KG1 (cell line): ENCODE measurements around the gene A1CF.
"Not testable (repeated sequence)": the region's sequence is repeated elsewhere in the genome, so short reads cannot be mapped to it uniquely, and the experiment has no call there.

Source experiments
- DNase-seq: peaks from one replicate; lab custom pipeline; 2025; lab: John Stamatoyannopoulos, UW

A1CF gene, protein sequence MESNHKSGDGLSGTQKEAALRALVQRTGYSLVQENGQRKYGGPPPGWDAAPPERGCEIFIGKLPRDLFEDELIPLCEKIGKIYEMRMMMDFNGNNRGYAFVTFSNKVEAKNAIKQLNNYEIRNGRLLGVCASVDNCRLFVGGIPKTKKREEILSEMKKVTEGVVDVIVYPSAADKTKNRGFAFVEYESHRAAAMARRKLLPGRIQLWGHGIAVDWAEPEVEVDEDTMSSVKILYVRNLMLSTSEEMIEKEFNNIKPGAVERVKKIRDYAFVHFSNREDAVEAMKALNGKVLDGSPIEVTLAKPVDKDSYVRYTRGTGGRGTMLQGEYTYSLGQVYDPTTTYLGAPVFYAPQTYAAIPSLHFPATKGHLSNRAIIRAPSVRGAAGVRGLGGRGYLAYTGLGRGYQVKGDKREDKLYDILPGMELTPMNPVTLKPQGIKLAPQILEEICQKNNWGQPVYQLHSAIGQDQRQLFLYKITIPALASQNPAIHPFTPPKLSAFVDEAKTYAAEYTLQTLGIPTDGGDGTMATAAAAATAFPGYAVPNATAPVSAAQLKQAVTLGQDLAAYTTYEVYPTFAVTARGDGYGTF

DNA sequence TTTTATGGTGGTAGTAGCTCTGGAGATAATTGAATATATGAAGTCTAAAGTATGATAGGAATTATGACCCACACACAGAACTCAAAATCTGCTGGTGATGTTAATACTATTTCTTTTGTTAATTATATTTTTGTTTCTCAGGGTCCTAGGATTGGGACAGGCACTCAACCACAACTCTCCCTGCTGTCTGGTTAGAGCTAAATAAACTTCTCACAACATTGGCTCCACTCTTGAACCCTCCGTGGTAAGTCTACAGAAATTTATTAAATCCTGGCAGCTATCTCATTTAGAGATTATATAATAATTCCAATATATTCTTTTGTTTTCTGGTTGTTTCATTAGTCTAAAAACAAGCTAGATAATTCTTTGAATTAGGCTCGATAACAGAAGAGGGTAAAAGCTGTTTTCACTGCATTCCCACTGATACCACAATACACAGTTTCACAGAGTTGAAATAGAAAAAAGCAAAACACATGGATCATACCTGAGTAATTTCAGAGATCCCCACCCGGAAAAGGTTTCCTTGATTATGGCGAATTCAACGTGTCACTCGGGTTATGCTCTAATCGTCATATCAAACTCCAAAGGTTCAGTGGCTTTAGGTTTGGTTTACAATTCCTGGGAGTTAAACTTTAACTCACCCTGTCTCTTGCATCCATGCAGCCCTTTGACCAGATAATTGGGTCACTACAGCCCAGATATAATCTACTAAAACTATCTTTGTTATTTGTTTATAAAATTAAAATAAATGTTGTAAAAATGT, at the start of gene A1CF:
Gene A1CF, minus strand, starts transcription at position 531 of the 763 bp plus-strand sequence. CDS start 25,687 bp downstream, outside the sequence.
- DNase-seq = no peak

DNA sequence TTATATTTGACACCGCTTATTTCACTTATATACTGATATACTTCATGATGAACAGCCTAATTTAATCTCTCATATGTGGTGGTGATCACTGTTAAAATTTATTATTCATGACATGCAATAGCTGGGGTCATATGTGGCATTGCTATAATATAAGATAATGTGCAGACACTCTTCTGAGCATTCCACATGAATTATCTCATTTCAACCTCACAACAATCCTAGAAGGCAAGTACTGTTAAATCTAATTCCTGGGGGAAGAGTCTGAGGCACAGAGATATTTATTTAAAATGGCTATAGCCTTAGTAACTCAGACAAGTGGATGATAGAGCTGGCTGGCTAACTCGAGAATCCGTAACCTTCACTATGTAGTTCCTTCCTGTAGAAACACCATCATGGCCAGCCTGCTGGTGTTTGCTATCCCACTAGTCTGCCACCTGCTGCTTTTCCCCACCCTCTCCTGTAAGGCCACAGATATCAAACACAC, 46.6 kb upstream of the A1CF start:
- no peak for DNase-seq

DNA sequence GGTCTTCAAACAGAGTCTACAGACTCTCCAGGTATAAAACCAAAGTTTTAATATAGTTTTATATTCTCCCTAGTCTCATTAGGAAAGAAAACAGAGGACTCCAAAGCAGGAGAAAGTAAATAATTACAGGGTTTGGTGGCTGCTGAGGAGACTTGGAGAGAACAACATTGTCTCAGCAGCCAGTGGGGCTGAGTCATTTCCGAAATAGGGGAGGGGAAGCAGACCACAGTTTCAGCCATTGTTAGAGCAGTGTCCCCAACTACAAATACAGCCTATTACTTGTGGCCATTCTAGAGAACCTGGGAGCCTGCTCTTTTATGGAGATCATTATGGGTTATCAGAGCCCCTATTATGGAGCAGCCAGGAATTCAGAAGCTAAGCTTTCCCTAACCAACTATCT, 44.2 kb upstream of the A1CF start:
- no peak for DNase-seq

DNA sequence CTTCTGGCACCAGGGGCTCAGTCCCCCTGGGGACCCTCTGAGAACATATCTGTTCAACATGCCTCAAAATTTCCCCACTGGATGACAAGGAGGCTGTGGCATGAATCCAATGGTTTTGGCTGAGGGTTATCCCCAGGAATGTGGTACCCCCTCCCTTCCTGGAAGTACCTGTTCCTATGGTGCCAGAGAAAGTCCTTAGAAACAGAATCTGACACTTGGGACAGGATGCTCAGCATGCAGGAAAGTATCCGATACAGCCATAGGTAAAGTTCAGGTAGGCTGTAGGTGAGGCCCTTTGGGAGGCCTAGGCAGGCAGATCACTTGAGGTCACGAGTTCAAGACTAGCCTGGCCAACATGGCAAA, 42.7 kb upstream of the A1CF start:
- no peak for DNase-seq

DNA sequence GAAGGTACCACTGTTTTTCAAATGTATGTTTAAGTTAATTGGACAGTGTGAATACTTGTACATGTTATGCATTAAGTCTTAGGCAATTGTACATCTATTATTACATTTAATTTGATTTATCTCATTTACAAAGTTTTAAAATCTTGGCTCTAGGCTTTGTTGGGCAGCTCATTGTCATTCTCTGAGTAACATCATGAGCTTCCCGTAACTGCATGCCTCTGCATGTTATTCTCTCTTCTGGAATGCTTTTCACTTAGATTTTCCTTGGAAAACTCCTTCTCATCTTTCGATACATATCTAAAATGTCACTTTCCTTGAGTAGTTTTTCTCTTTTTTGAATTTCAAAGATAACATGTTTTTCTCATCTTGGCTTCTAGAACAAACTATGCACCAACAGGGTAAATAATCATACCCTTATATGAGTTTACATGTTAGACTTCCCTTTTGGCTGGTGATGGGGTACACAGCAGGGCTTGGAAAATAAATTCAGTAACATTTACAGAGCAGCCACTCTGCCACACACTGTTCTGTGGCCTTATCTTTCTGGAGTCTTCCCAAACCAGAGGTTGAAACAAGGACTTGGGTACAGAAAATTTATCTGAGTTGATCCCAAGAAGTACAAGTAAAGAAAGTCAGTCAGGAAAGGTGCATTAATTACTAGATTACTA, 42.2 kb upstream of the A1CF start:
- DNase-seq = no peak

DNA sequence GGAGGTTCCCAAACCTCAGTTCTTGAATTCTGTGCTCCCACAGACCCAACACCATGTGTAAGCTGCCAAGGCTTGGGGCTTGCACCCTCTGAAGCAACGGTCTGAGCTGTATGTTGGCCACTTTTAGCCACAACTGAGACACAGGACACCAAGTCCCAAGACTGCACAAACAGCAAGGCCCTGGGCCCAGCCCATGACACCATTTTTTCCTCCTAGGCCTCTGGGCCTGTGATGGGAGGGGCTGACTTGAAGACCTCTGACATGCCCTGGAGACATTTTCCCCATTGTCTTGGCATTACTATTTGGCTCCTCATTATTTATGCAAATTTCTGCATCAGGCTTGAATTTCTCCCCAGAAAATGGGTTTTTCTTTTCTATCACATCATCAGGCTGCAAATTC, 38.0 kb upstream of the A1CF start:
- not testable (repeated sequence) for DNase-seq

DNA sequence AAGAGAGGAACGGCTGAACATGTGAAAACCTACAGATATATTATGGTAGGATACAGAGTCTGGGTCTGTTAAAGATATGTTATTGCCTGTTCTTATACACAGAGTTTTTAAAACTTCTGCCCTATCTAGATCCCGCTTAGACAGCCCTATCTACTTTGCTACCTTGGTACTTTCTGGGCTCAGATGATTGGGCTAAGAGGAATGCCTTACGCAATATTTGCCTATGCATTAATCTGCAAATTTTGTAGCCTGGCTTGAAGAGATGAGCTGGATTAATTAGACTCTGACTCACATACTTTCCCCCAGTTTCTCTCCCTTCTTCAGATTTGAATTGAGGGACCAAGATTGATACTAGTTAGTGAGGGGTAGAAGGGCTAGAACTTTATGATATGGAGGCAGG, 33.6 kb upstream of the A1CF start:
- DNase-seq = no peak

DNA sequence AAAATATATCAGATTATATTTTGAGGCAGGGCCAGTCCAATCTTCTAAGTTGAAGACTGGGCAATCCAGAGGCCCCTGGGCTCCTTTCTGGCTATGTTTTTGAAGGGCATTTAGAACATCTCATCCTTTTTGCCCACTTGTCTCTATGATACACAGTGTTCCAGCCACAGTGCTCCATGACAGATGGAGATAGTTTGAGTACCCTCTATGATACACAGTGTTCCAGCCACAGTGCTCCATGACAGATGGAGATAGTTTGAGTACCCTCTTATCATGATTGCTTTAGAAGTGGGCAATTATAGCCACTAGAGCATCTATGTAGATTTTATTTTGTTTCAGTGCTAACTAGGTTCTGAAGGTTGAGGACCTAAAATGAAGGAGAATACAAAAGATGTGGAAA, 33.1 kb upstream of the A1CF start:
- no peak for DNase-seq

DNA sequence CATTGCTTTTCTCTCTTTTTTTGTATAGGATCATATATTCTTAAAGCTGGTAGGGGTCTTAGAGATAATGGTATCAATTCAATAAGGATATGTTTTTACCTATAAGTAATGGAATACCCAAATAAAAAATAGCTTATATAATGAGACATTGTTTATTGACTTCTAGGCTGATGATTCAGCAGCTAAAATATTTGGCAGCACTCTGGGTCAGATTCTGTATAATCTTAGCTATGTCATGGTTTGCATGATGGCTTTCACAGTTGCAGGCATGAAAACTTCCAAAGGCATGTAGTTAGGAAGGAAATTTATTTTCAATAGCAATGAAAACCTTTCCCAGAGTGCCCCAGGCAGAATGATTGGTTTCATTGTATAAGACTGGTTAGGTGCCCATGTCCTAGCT, 32.1 kb upstream of the A1CF start:
- no peak for DNase-seq

DNA sequence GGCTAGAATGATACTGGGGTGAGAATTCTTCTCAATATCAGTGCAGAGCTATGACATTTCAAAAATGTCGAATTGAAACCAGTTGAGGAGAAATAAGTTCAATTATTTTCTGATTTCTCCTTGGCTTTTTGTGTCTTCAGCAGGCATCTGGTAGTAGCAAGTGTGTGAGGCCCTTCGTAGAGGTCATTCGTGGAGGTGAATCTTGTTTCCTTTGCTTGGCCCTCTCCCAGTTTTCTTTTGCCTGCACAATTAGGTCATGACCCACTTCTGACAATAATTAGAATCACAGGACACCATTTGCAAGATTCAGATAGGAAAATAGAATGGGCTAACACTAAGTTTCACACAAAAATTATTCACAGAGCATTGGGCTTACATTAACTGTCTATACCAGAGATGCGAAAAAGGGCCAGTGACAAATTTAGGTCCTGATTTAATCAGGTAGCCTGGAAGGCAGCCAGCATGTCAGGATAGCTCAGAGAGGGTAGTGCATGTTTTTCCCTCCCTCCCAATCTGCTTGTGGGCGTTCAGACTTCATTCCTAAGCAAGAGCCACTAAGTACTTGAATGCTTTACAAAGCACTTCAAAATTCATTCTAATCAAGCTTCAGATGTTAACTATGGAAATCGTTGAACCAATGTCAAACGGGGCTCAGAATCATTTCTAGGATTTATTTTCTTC, 24.0 kb upstream of the A1CF start:
- no peak for DNase-seq

DNA sequence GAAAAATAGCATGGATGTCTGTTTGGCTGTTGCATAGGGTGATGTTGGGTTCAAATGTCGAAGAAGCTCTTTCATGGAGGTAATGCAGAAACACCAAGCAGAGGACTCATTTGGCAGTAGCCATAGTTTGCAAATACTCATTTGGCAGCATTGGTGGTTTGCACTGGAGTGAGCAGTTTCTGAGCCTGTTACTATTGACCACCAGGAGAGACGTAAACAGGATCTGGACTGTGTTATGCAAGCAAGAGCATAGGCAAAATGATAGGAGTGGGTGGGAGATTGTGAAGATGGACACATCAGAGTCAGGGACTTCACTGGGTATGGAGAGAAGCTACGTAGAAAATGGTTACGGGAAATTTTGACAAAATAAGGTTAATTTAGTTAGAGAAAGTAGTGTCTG, 22.9 kb upstream of the A1CF start:
- no peak for DNase-seq

DNA sequence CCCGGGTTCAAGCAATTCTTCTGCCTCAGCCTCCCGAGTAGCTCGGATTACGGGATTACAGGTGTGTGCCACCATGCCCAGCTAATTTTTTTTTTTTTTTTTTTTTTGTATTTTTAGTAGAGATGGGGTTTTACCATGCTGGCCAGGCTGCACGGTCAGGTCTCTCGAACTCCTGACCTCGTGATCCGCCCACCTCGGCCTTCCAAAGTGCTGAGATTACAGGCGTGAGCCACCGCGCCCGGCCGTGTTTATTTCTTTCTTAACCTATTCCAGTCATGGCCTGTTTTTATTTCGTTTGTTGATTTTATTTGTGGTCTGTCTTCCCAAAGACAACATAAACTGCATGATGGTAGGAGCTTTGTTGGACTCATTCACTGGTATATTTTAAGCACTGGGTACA, 20.4 kb upstream of the A1CF start:
- not testable (repeated sequence) for DNase-seq

DNA sequence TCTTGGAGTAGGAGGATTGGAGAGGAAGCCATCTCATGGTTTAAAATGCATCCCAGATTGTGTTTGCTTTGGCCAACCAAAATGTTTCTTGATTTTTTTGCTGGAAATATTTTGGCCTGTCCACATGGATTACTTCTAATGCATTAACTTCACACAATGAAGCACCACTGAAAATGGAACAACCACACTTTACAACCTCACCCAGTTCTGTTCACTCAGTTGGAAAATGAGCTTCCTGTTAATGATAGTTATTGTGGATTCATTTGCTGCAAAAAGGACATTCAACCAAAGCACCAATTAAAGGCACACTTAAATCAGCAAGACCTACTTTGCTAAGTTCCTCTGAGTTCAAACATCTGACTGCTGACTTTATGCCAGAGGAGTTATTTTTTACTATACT, 11.3 kb upstream of the A1CF start:
- no peak for DNase-seq

DNA sequence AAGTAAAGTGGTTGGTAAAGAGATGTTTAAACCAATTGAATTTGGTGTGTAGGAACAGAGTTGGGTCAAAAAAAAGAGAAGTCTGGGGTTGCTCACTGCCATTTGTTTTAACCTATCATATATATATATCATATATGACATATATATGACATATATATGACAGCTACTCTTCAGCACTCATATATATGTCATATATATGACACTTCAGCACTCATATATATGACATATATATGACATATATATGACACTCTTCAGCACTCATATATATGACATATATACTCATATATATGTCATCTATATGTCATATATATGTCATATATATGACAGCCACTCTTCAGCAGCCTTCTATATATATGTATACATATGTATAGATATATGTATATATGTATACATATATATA, 8.9 kb upstream of the A1CF start:
- DNase-seq = no peak

DNA sequence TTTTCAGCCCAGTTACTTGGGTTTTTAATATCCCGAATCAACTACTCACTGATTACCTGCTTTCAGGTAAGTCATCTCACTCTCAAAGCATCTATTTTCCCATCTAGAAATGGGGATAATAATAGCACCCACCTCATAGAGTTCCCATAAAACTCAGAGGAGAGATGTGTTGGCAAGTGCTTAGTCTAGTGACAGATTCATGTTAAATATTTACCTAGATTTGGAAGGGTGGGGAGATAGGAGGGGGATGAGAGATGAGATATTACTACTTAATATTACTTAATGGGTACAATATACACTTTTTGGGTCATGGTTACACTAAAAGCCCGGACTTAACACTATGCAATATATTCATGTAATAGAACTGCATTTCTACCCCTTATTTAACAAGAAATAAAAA, 7.0 kb upstream of the A1CF start:
- no peak for DNase-seq

DNA sequence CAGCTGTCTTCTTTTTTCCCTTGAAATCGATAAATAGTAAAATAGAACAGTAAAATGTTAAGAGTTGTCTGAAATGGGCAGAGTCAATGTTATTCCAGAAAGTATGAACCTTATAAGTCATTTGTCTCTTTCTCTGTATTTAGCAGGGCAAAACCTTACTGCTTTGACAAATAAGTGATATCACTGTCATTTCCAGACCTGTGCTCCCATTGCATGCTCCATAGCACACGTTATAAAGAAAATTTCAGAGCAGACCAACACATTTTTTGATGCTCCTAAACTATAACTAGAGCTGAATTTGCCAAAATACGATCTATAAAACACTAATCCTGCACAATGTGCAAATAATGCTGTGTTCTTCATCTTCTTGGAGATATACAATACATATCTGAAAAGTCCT, 1.1 kb downstream of the A1CF start:
- no peak for DNase-seq

DNA sequence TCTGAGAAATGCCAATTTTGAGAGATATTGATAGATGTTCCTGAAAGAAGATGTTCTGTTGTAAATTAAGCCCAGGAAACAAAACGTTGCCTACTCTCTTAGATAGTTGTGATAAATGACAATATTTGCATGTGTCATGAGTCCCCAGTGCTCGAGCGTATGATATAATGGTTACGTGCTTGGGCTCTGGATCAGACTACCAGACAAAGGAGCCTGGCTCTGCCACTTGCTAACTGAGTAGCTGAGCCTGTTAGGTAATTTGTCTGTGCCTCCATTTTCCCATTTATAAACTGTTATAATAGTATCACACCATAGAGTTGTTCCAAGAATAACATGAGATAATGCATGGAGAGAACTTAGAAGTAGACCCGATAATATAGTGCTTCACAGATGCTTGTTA, 1.8 kb downstream of the A1CF start:
- no peak for DNase-seq

DNA sequence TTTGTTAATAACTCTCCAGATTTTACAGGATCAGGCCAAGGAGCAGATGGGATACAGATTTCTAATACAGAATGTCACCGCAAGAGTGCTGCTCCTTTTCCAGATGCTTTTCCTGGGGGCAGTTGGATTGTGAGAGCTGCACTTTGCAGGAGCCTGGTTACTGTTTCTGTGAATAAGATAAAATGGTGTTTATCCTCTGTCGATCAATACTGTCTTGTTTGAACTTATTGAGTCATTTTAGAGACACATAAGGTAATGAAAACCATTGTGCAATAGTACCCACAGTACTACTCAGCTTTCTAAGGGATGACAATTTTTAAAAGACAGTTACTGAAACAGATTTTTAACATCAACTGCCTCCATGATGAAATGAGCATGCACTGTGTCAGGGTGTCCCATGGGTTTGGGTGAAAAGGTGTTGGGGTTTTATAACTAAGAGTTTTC, 2.9 kb downstream of the A1CF start:
- DNase-seq = no peak

DNA sequence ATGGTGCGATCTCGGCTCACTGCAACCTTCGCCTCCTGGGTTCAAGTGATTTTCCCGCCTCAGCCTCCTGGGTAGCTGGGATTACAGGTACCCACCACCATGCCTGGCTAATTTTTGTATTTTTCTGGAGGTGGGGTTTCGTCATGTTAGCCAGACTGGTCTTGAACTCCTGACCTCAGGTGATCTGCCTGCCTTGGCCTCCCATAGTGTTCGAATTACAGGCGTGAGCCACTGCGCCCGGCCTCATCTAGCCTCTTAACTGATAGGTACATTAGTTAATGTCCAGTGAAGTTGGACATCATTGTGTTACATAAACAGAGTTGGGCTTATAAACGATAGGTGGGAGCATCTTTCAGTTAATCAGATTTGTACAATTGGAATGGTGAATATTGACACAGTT, 4.4 kb downstream of the A1CF start:
- not testable (repeated sequence) for DNase-seq

DNA sequence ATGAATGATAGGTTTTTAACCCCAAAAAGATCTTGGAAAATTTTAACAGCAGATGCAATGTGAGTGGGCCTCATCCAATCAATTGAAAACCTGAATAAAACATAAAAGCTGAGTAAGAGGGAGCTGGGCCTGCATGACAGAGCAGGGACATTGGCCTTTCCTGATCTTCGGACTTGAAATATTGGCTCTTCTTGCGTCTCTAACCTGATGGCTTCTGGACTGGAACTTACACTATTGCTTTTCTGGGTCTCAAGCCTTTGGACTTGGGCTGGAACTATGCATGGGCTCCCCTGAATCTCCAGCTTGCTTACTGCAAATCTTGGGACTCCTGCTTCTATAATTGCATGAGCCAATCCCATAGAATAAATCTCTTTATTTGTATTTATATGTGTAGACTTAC, 9.0 kb downstream of the A1CF start:
- DNase-seq = no peak

DNA sequence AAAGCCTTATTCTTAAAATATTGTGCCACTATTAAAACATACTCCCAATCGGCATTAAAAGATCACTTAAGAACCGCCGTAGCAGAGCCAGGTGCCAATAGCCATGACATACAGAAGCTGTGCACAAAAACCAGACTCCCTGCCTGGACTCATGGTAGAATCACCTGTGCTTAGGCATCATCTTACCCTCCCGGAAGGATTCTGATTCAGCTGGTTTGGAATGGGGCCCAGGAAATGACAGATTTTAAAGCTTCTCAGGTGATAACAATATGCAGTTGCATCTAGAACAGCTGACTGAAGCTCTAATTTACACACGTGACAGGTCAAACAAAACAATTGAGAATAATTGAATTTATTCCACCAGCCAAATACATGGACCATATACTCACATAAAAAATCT, 10.7 kb downstream of the A1CF start:
- no peak for DNase-seq

DNA sequence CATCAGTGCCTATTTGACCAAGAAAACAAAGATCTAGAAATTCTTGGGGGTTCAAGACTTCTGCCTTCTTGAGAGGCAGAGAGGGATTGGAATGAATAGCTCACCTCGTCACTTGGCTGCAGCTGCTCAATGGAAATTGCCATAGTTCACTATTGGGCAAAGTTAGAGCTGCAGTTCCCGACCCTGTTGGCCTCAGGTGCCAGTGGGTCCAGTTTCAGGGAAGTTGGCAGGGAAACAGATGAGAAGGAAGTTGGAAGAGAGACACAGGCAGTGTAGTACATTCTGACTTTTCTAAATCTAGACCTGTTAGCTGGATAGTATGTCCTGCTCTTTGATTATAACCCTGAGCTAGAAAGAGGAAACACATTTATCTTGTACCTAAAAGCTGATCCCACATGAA, 19.1 kb downstream of the A1CF start:
- DNase-seq = no peak
